ENCODE data around the gene FHAD1.

The FHAD1 gene

DNA sequence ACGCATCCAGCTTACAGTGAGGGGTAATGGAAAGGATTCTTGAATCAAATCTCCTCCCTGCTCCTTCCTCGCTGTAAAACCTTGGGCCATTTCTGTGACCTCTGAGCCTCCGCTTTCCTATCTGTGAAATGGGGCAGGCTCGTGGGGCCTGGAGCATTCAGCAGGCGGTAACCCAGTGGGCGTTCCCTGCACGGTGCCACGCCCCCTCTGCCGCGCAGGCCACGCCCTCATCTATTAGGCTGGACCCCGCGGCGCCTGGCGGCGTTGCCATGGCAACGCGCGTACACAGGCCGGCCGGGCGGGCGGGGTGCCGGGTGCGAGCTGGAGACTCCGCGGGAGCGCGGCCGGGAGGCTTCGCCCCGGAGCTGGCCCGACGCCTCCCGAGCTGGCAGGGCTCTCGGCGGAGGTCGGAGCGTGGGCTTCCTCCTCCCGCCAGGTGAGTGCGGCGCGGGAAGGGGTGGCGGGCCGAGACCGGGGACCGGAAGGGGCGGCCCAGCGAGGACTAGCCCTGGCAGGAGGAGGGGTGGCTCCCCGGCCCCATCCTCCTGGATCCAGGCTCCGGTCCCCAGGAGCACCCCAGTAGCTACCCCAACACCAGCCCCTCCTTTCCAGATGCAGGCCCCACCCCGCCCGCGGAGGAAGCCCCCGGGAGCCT, at the start of gene FHAD1:
TSS of gene FHAD1 (plus strand) at position 264 of the 655 bp plus-strand sequence. CDS start 4,562 bp downstream, outside the sequence.
- DNase-seq (ENCODE audit: low spot score), result peak; percentile 94

DNA sequence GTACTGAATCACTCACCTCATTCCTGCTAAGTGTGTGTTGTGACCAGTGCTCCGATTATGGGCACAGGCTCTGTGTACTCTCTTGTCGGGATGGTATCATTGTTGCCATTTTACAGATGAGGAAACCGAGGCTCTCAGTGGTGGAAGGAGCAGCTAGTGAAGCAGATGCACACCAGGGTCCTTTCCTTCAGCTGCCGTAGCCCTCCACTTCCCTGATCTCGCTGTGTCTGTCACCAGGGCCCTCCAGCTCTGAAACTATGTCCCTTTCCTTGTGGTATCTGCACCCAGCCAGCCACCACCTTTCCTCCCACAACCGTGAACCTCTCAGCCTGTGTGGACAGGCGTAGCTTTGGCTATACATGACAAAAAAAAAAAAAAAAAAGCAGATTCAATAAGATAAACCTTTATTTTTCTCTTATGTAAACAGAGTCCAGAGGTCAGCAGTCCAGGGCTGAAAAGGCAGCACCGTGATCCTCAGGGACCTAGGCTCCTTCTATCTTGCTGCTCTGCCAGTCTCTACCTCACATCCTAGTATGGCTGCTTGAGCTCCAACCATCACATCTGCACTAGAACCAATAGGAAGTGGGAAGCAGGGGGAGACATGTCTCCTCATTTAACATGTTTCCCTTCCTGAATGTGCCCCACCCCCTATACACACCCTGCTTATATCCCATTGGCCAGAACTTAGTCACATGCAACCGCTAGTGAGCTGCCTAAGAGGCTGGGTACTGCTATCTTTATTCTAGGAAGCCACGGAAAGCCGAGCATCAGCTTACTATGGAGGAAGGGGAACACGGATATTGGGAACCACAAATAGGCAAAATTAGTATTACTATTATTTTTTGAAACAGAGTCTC, 49.2 kb upstream of the FHAD1 start:
- DNase-seq (ENCODE audit: low spot score), result no peak

DNA sequence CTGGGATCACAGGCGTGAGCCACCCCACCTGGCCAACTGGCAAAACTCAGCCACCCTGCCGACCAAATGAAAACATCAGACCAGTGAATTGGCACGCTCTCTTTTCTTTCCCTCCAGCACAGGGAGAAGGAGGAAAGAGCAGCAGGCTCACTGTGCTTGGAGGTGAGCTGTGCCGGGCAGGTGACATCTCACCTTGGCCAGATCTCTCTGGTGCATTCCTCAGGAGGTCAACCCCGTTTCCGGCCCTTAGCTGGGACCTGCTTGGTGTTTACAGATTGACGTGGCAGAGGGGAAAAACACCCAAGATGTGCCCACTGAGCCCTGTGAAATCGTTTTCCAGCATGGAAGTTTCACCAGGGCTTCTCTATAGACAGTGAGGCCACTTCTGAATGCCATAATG, 48.3 kb upstream of the FHAD1 start:
- DNase-seq (ENCODE audit: low spot score), result no peak

DNA sequence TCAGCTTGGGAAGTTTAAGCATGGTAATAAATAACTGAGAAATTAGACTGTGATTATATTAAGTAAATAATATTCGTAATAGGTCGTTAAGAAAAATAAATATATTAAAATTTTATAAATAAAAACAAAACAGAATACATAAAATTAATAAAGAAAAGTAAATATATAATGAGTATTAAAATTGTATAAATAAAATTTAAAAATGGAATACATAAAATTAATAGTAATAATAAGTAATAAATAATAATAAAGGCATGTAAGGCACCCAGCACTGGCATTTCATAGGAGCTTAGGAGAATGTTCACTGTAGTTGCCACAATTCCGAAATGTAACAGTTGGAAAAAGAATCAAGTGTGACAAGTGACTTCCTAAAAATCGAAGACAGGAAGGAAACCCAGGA, 45.8 kb upstream of the FHAD1 start:
- no peak for DNase-seq (ENCODE audit: low spot score)

DNA sequence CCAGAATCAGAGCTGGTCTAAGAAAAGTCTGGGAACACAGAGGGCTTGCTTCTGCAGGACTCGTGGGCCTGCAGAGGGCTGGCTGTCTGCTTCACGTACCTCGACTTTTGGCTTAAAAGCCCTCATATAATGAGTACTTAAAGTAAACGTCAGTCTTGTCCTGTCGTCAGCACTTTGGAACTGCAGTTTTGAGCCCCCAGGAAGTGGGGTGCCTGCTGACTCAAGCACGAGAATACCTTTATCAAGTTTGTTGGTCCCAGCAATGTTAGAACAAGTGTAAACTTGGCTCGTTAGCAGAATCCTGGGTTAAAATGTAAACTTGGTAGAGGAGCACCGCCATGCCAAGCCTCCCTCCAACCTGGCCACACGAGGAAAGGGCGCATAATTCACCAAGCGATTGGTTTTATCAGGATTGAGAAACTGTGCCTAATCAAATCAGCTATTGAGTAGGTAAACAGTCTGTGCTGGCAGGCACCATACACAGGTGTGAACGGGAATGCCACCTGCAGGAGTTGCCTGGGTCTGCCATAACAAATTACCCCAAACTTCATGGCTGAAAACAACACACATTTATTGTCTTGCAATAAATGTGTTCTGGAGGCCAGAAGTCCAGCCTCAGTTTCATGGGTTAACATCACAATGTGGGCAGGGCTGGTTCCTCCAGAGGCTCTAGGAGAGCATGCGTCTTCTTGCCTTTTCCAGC, 45.0 kb upstream of the FHAD1 start:
- no peak for DNase-seq (ENCODE audit: low spot score)

DNA sequence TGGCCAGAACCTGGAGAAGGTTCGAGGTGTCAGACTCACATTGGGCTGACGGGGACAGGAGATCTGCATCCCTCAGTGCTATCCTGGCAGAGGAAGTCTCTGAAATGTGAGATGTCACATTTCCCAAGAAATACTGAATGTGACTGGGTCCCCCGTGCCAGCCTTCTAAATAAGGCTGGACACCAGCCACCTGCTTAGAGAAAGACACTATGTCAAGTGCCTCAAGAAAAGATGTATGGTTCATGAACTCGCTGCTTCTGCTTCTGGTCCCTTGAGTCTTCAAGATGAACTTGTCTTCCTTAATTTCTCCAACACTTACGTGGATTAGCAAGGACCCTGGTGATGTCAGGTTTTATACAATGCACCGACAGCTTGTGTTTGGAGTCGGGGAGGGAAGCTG, 42.1 kb upstream of the FHAD1 start:
- DNase-seq (ENCODE audit: low spot score), result no peak

DNA sequence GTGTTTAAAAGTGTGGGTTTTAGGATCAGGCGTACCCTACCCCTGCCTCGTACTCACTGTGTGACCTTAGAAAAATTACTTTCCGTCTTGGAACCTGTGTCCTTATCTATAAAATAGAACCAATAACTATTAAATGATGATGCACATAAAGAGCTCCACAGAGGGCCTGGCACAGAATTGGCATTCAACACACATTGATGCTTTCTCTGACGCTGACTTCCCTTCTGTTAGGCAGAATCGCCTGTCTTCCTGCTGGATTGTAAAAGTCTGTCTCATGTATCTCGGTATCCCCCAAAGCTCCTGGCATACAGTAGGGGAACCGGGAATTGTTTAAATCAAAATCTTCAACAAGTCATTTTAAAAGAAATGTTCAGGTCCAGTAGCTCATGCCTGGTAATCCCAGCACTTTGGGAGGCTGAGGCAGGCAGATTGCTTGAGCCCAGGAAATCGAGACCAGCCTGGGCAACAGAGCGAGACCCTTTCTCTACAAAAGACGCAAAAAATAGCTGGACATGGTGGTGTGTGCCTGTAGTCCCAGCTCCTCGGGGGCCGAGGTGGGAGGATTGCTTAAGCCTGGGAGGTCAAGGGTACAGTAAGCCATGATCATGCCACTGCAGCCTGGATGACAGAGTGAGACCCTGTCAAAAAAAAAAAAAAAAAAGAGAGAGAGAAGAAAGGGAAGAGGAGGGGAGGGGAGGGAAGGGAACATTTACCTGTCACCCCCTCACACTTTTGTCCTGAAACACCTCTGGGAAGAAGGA, 41.3 kb upstream of the FHAD1 start:
- no peak for DNase-seq (ENCODE audit: low spot score)

DNA sequence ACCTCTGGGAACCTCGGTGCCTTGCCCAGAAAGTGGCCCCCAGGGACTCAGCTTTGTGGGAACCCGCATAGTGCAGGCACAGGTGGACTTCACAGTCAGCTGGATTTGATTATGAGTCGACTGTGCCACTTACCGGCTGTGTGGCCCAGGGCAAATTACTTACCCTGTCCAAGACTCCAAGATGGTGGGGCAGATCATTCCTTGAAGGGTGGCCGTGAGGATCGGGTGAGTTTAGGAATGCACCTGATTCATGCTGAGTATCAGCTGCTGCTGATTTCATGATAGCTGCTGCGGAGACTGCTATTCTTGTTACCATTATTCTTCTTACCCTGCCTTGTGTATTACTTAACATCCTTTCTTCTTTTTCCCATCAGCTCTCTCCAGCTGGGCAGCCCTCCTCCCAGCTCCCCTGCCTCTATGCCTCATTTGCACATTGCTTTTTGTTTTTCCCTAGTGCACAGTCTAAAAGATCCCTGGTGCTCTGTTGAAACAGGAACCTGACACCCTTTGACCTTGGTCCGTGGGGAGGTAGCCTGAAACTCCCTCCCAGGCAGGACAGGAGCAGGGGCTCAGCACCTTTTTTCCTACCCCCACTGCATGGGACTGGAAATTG, 40.5 kb upstream of the FHAD1 start:
- DNase-seq (ENCODE audit: low spot score), result peak; percentile 46

DNA sequence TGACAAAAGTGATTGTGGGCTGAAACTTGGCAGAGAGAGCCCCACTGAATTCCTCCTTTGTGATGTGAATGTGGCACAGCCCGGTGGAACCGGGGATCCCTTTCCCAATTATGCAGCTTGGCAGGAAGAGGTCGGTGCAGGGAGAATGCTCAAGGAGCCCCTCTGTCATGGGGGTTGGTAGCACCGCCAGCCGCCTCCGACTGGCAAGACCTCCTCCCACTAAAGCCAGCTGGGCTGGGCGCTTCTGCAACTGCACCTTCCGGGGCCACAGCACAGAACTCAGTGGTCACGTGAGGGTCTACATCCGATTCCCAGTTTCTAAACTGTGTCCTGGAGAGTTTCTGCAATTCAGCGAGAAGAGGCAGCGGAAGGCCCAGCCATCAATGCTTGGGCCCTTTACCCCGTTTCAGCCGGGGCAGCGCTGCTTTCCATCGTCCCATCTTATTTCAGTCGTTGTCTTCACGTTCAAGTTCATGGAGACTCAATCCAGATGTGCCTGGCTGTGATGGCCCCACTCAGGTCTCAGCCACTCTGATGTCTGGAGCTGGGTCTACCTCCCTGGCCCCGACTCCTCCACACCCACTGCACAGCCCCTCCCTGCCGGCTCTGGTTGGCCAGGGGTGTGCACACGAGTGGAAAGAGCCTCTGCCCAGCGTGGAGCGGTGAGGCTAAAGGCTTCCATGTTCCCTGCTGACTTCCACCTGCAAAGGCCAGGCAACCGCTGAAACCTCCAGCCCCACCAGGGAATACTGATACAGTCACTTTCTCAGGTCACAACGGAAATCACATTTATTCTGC, 39.8 kb upstream of the FHAD1 start:
- DNase-seq (ENCODE audit: low spot score), result peak; percentile 30

DNA sequence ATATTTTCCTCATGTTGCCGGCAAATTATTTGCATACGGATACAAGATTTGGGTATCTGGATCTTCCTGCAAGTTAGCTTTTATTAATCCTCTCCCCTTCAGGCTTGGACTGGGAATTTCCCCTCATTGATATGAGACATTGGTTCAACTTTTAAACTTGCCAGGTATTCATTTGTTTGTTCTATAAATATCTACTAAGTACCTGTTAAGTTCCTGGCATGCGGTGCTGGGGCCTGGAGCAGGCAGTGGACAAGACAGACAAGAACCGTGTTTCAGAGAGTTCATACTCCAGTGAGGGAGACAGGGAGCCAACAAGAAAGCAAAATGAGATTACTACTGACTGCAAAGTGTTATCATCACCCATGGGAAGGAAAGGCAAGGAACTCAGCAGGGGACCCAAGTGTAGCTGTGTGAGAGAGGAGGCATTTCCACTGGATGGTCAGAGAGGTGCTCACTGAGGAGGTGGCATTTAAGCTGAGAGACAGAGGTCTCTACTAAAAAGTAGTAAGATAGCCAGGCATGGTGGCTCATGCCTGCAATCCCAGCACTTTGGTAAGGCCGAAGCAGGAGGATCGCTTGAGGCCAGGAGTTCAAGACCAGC, 39.1 kb upstream of the FHAD1 start:
- no peak for DNase-seq (ENCODE audit: low spot score)

DNA sequence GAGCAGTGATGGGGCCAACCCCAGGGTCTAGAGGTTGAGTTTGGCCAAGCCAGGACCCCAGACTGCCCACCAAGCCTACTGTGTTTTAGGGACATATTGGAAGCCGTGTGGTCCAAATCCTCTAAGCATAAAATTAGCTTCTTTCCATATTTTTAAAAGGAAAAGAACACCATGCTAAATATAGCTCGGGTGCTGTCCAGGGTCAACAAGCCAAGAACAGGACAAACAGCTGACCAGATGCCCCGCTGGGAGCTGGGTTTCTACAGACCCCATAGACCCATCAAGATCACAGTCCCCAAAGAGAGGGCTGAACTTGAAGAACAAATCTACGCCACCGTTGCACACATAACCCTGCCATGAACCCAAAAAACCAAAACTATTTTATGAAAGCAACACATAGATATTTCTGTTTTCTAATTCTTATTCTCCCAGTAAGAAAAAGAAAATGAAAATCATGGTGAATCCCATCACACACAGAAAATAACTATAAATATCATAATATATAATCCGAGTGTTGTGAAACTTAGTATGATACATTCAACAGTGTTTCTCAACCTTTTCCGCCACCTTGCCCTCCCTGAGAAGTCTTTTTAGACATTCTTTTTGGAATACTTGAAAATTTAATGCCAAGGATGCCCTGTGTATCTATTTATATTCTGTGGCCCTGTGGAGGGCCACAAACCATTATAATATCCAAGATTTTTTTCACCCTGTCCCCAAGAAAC, 36.2 kb upstream of the FHAD1 start:
- no peak for DNase-seq (ENCODE audit: low spot score)

DNA sequence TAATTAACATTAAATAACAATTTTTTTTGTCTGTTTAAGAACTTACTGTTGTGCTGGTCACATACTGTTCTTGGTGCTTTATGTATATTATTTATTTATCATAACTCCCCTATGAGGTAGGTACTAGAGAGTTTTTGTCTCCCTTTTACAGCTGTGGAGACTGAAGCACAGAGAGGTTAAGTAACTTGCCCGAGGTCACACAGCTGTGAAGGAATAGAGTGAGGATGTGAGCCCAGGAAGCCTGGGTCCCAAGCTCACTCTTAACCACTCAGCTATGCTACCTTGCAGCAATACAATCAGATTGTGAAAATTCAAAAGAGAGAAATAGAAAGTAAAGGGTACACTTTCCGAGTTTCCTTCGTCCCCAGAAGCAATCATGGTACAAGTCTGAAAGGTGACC, 35.6 kb upstream of the FHAD1 start:
- no peak for DNase-seq (ENCODE audit: low spot score)

DNA sequence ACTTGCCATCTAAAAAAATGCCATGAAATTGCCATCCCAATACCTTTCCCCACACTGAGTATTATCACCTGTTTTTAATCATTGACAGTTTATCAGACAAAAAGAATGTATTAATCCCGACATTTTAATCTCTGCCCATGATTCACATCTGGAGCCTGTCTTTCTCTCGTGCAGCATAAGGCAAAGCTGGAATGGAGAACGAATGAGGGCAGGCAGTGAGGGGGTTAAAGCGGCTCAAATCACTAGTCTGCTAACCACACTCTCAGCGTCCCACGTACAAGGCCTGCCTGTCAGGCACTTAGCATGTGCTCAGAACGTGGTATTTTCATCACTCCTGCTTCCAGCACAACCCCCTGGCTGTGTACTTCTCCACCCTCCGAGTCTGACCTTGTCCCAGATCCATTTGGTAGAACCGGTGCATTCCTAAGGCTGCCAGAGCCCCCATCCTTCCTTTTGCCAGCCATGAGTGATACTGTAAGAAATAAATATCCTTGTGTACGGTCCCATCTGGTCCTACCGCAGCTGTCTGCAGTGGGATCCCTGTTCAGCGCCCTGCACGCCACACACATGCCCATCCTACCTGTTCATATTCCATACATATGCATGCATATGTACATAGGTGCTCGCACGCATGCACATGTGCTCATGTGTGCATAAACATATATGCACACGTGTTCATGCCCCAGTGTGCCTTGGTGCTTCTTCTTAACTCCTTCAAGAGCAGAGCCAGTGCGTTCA, 34.6 kb upstream of the FHAD1 start:
- DNase-seq (ENCODE audit: low spot score), result no peak

DNA sequence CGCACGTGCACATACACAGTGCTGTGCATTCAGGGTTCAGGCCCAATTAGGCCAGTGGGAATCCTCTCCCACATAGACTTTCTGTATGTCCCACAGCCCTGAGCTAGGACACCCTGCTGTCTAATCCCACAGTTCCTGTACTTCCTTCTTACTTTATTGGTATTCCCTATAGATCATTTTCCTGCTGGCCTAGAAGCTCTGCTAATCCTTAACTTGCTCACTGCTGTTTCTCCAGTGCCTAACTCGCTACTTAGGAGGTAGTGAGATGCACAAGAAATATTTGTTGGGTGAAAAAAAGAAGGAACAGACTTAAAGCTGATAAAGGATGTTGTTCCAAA, 34.1 kb upstream of the FHAD1 start:
- no peak for DNase-seq (ENCODE audit: low spot score)

DNA sequence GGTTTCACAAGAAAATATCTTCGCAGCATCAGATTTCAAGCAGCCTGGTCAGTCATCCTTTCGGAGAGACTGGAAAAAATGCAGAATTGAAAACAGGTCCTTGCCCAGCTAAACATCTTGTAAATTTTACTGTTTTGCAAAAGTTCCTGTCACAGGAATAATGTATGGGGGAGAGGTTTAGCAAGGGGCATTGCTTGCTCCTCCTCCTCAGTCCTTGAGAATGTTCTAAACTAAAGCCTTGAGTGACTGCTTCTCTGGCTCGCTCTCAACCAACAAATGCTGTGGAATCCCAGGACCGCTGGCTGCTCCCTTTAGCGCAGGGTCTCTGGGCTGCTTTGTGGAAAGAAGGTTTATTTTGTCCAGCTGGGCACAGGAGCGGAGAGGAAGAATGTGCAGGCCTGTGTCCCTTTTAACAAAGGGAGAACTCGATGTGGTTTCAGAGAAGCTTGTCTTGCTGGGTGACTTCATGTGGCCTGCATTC, 33.6 kb upstream of the FHAD1 start:
- DNase-seq (ENCODE audit: low spot score), result no peak

DNA sequence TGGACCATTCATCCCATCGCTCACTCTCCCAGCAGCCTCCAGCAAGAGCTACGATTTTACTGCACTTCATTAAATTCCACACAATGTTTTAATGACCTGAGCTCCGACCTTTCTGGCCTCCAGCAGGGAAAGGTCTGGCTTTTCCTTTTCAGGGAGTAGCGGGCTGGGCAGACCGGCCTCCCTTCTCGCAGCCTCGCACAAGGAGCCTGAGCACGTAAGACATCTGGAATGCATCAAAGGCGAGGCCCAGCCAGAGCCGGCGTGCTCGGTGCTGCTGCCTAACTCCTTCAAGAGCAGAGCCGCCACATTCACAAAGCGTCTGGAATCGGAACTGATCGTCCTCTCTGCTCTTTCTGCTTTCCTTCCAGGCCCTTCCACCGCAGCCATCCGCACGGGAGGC, 32.5 kb upstream of the FHAD1 start:
- no peak for DNase-seq (ENCODE audit: low spot score)

DNA sequence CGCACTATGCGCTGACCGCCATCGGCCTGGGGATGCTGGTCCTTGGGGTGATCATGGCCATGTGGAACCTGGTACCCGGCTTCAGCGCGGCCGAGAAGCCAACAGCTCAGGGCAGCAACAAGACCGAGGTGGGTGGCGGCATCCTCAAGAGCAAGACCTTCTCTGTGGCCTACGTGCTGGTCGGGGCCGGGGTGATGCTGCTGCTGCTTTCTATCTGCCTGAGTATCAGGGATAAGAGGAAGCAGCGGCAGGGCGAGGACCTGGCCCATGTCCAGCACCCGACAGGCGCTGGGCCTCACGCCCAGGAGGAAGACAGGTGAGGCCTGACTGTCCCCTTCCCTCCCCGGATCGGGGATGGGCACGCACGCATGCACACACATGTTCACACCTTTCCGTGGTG, 31.9 kb upstream of the FHAD1 start:
- DNase-seq (ENCODE audit: low spot score), result no peak

DNA sequence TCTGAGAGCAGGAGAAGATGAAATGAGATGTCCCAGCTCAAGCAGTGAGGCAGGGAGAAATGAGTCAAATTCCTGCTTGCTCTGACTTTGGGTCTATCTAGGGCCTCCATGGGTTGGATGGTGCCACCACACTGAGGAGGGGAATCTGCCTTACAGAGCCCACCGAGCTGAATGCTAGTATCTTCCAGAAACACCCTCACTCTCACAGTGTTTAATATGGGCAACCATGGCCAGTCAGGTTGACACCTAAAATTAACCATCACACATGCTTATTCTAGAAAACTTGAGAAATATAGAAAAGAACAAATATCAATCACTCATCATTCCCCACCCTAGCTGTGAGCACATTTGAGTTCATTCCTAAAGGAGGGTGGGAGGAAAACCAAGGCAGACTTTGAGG, 29.4 kb upstream of the FHAD1 start:
- DNase-seq (ENCODE audit: low spot score), result no peak
